CD4-positive, alpha-beta T cell treated with Interleukin-21 for 1 hour (primary cell): Measurements from ENCODE around the gene OR56A1.

Experiments used
- DNase-seq: peaks from one replicate; pipeline ENCODE4 v3.0.0-alpha.2; 2020

OR56A1 gene

GRCh38 chr11:5986885-5987284 is 43.7 kb downstream of the OR56A1 start, which contains the start of gene OR52L1:
TSS of gene OR52L1 (minus strand) at chr11:5986985. CDS start at chr11:5986930, 55 bp downstream.
- no peak for DNase-seq

GRCh38 chr11:5983443-5983842 is 47.1 kb downstream of the OR56A1 start:
- DNase-seq, result no peak

- no peak for DNase-seq
Measured at GRCh38 chr11:5973530-5973929, 57.0 kb downstream of the OR56A1 start.
